Measurements from ENCODE around the gene TOMM70.

The TOMM70 gene

GRCh38 chr3:100319951-100320350, 80.9 kb downstream of the TOMM70 start:
- no peak for DNase-seq

GRCh38 chr3:100317912-100318311, 83.0 kb downstream of the TOMM70 start:
- no peak for DNase-seq

- peak; percentile 14 for DNase-seq
Measured at GRCh38 chr3:100316641-100317069, 84.2 kb downstream of the TOMM70 start.

Measured in NCI-H446 treated with DMSO at 0.1 percent for 48 hours (cell line).